Measurements from ENCODE around the gene DPEP2.
"Not testable (repeated sequence)": the region's sequence is repeated elsewhere in the genome, so short reads cannot be mapped to it uniquely, and the experiment has no call there.

The DPEP2 gene

GRCh38 chr16:68003031-68003430, 3.7 kb upstream of the DPEP2 start:
- DNase-seq: no peak

GRCh38 chr16:68000450-68000849, 1.2 kb upstream of the DPEP2 start:
- peak; percentile 24 for DNase-seq

GRCh38 chr16:67999985-68000384, 701 bp upstream of the DPEP2 start:
- DNase-seq: no peak

GRCh38 chr16:67998231-67998778, 979 bp downstream of the DPEP2 start:
- DNase-seq: not testable (repeated sequence)

GRCh38 chr16:67996666-67997065, 2.6 kb downstream of the DPEP2 start:
- DNase-seq: no peak

GRCh38 chr16:67995423-67995822, 3.9 kb downstream of the DPEP2 start:
- DNase-seq: peak; percentile 45

GRCh38 chr16:67994040-67994408, 5.3 kb downstream of the DPEP2 start:
- not testable (repeated sequence) for DNase-seq

GRCh38 chr16:67993207-67994039, 5.9 kb downstream of the DPEP2 start:
- DNase-seq: peak; percentile 85

- no peak for DNase-seq
Observed at GRCh38 chr16:67992661-67993206, 6.5 kb downstream of the DPEP2 start.

GRCh38 chr16:67990018-67990386, 9.3 kb downstream of the DPEP2 start:
- no peak for DNase-seq

GRCh38 chr16:67989322-67990017, 9.8 kb downstream of the DPEP2 start:
- no peak for DNase-seq

- no peak for DNase-seq
Observed at GRCh38 chr16:67988675-67989074, 10.6 kb downstream of the DPEP2 start.

GRCh38 chr16:67987460-67988160, 11.7 kb downstream of the DPEP2 start:
- no peak for DNase-seq

- DNase-seq: no peak
Observed at GRCh38 chr16:67986949-67987348, 12.3 kb downstream of the DPEP2 start.

- no peak for DNase-seq
Observed at GRCh38 chr16:67982011-67982696, 17.1 kb downstream of the DPEP2 start.

- no peak for DNase-seq
Observed at GRCh38 chr16:67979955-67980678, 19.2 kb downstream of the DPEP2 start, which contains the start of gene DPEP3. DPEP3 (minus strand) TSS chr16:67980499; CDS start chr16:67980380, 119 bp downstream.

- DNase-seq: no peak
Observed at GRCh38 chr16:67977469-67978227, 21.6 kb downstream of the DPEP2 start.

- no peak for DNase-seq
Observed at GRCh38 chr16:67977005-67977404, 22.3 kb downstream of the DPEP2 start.

- no peak for DNase-seq
Observed at GRCh38 chr16:67976205-67976604, 23.1 kb downstream of the DPEP2 start.

GRCh38 chr16:67975321-67976105, 23.8 kb downstream of the DPEP2 start:
- no peak for DNase-seq

All from CD4-positive, alpha-beta T cell treated with Interleukin-21 for 1 hour (primary cell).